Endothelial cell of umbilical vein (primary cell): Measurements from ENCODE around the gene CACNA1C. TPM values are rescaled to one million over a fixed set of nuclear protein-coding genes. Genes with fewer than 3 reads are reported as not detected.

Source experiments
- BruUV-seq: library from RNA; stranded (reverse); fragments of 400-500 nt; replicated peaks from 2 replicates; lab custom pipeline; 2021; lab: Mats Ljungman, UMichigan
- CTCF ChIA-PET: fragments of 300-600, 350-600 bp; sonication (Branson Sonifier 250); formaldehyde crosslinking; loops from one replicate; lab custom pipeline; 2021; ENCODE audit warnings: antibody characterized with exemption, inconsistent platforms; lab: Charles Lee
- POLR2A ChIA-PET: fragments of 300-600, 350-600 bp; sonication (Branson Sonifier 250); formaldehyde crosslinking; loops from one replicate; lab custom pipeline; 2021; ENCODE audit warnings: antibody characterized with exemption, inconsistent platforms; lab: Charles Lee
- DNase-seq: peaks from one replicate; pipeline ENCODE4 v3.0.0-alpha.2; 2011; ENCODE audit warnings: low read depth, low spot score
- FAIRE-seq: peaks from 2 replicates; lab custom pipeline; 2011; peaks lifted over from hg19 to GRCh38; lab: Jason Lieb, UNC
- H2AFZ ChIP-seq: 2 replicates; pipeline ENCODE4 v1.6.0; 2012; ENCODE audit warnings: low read depth, low read length, control low read depth, inconsistent platforms
- H3K27ac ChIP-seq: 2 replicates; pipeline ENCODE4 v1.5.1; 2011; ENCODE audit warnings: low read depth, mild to moderate bottlenecking, control low read depth, low read length, moderate library complexity; ENCODE audit not compliant: insufficient read depth
- H3K27me3 ChIP-seq, 2 experiments: 2 replicates each; pipeline versions ENCODE4 v1.6.0 to v1.6.1; 2011; ENCODE audit warnings: low read length in 2 of 2, mixed read lengths in 1 of 2; ENCODE audit not compliant: control insufficient read depth in 2 of 2, insufficient read depth in 2 of 2
- H3K36me3 ChIP-seq, 2 experiments: 2 replicates in 1 of 2; 3 replicates in 1 of 2; pipeline ENCODE4 v1.5.1; 2011; ENCODE audit warnings: low read length in 2 of 2, mild to moderate bottlenecking in 1 of 2, moderate library complexity in 1 of 2; ENCODE audit not compliant: control insufficient read depth in 2 of 2, insufficient read depth in 2 of 2; ENCODE audit errors: extremely low read depth in 1 of 2
- H3K4me1 ChIP-seq: 3 replicates; pipeline ENCODE4 v1.5.1; 2011; ENCODE audit warnings: mild to moderate bottlenecking, low read length; ENCODE audit not compliant: control insufficient read depth, insufficient read depth; ENCODE audit errors: extremely low read depth
- H3K4me2 ChIP-seq: 2 replicates; pipeline ENCODE4 v1.6.1; 2011; ENCODE audit warnings: low read length, control low read depth, mixed read lengths; ENCODE audit not compliant: insufficient read depth
- H3K4me3 ChIP-seq, 3 experiments: fragments of 200-600 bp in 1 of 3; sonication (generic), shearing (Covaris generic) in 1 of 3; replicated peaks in 1 of 3; 2 replicates each; pipeline ENCODE4 v1.5.1; 2011 to 2016; ENCODE audit warnings: control low read depth in 3 of 3, low read length in 3 of 3, mild to moderate bottlenecking in 2 of 3, inconsistent platforms in 1 of 3, low read depth in 1 of 3, moderate library complexity in 1 of 3; ENCODE audit not compliant: insufficient read depth in 1 of 3
- H3K79me2 ChIP-seq: 2 replicates; pipeline ENCODE4 v1.6.0; 2012; ENCODE audit warnings: low read length, inconsistent platforms; ENCODE audit not compliant: control insufficient read depth, insufficient read depth
- H3K9ac ChIP-seq: replicated peaks from 2 replicates; pipeline ENCODE3; 2011; ENCODE audit warnings: low read length, control low read depth; ENCODE audit not compliant: insufficient read depth; ENCODE audit errors: extremely low read depth
- H3K9me1 ChIP-seq: replicated peaks from 3 replicates; pipeline ENCODE4 v1.6.0; 2011; ENCODE audit warnings: mild to moderate bottlenecking, low read length; ENCODE audit not compliant: control insufficient read depth, insufficient read depth; ENCODE audit errors: extremely low read depth
- H3K9me3 ChIP-seq: replicated peaks from 2 replicates; pipeline ENCODE4 v1.5.1; 2012; ENCODE audit warnings: low read length, inconsistent platforms; ENCODE audit not compliant: control insufficient read depth, insufficient read depth
- H4K20me1 ChIP-seq: replicated peaks from 2 replicates; pipeline ENCODE3; 2011; ENCODE audit warnings: mild to moderate bottlenecking, low read length; ENCODE audit not compliant: control insufficient read depth, insufficient read depth; ENCODE audit errors: extremely low read depth
- EZH2 ChIP-seq: IDR thresholded peaks from 2 replicates; pipeline ENCODE4 v1.6.1; 2012; ENCODE audit warnings: borderline replicate concordance, low read depth, mild to moderate bottlenecking, moderate library complexity, low read length, inconsistent platforms; ENCODE audit not compliant: severe bottlenecking
- FOS ChIP-seq: IDR thresholded peaks from 2 replicates; pipeline ENCODE4 v1.6.1; 2011; ENCODE audit warnings: mild to moderate bottlenecking, low read length, moderate library complexity, borderline replicate concordance; ENCODE audit not compliant: insufficient read depth
- GATA2 ChIP-seq: IDR thresholded peaks from 2 replicates; pipeline ENCODE4 v1.7.0; 2011; ENCODE audit warnings: low read depth, mild to moderate bottlenecking, moderate library complexity, mixed read lengths, low read length; ENCODE audit not compliant: insufficient read length, insufficient read depth
- JUN ChIP-seq: IDR thresholded peaks from 2 replicates; pipeline ENCODE4 v1.6.1; 2011; ENCODE audit warnings: borderline replicate concordance, low read depth; ENCODE audit not compliant: insufficient read length, insufficient read depth
- MAX ChIP-seq: IDR thresholded peaks from 2 replicates; pipeline ENCODE4 v1.6.1; 2011; ENCODE audit not compliant: insufficient read depth, insufficient read length
- MYC ChIP-seq: IDR thresholded peaks from one replicate; pipeline ENCODE4 v1.6.1; 2011; ENCODE audit warnings: mild to moderate bottlenecking, low read depth, low read length
- POLR2A ChIP-seq: IDR thresholded peaks from 2 replicates; pipeline ENCODE4 v1.6.1; 2012; ENCODE audit warnings: low read depth, mild to moderate bottlenecking, control low read depth, low read length
- POLR2AphosphoS5 ChIP-seq: IDR thresholded peaks from 2 replicates; pipeline ENCODE4 v1.6.1; 2012; ENCODE audit warnings: low read depth, mild to moderate bottlenecking, control low read depth, low read length, moderate library complexity; ENCODE audit not compliant: insufficient read depth
- dilution Hi-C: fragments of 300-500 bp; cut with MboI; formaldehyde crosslinking; loops from one replicate; pipeline ENCODE4 v1.15.0; 2019; ENCODE audit warnings: low sequenced_read_pairs; ENCODE audit not compliant: extremely low pct_ligation_motif_present
- intact Hi-C: fragments of 100-400 bp; cut with micrococcal nuclease; formaldehyde crosslinking; loops from one replicate; pipeline ENCODE4 v1.10.0; 2022
- polyA plus RNA-seq, 4 experiments: library from polyadenylated mRNA; depleted of rRNA in 3 of 4; stranded (reverse) in 3 of 4; unstranded in 1 of 4; fragments of >200 nt; gene quantifications; 2 replicates each; pipeline versions ENCODE4 v1.2.1 to v1.2.3, GENCODE V29; 2011 to 2012; ENCODE audit warnings: missing spikeins in 1 of 4
- total RNA-seq: library from RNA; stranded (reverse); gene quantifications from 2 replicates; pipeline ENCODE4 v1.2.3, GENCODE V29; 2021
- TF ChIP-seq, protein P1 (sequence below), 2 donors: IDR thresholded peaks; 1 replicate in 1 of 2; 2 replicates in 1 of 2; pipeline ENCODE4 v1.5.1; 2011; ENCODE audit warnings: low read length in 2 of 2, mild to moderate bottlenecking in 2 of 2, moderate library complexity in 2 of 2, control low read depth in 1 of 2, inconsistent platforms in 1 of 2, low read depth in 1 of 2; ENCODE audit not compliant: insufficient read depth in 1 of 2; ENCODE audit errors: extremely low read depth in 1 of 2

CACNA1C gene
- total and polyA plus RNA-seq, 2 donors (not counting 3 experiments of a cell fraction or from before 2014, with no cell fraction given) = not detected

DNA sequence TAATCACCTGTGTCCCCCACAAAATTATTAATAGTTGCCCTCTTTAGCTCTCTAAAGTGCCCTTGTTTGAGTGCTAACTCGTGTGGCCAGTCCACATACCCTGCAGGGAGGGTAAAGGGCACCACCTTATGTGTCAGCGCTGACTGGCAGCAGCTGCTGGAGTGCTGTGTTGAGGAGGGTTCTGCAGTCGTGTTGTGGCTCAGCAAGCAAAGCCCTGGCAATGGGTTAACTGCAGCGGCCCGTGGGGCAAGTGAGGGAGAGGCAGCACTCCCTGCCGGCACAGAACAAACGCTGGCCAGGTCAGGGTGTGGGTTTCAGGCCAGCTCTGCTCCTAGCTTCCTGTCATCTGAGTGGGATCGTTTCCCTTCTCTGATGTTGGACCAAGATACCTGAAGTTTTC lies 369.8 kb downstream of the CACNA1C start:
- no peak for FAIRE-seq
- no TSS peak for BruUV-seq
- H3K9ac ChIP-seq = no peak overlapping the region
- intact Hi-C loops (no loop called here), dilution Hi-C loops (no loop called here)
- H3K9me3 ChIP-seq = no peaks in the 10 kb centered on the region
- no peak overlapping the region for H3K4me3 ChIP-seq
- no peaks in the 10 kb centered on the region for H3K27me3 ChIP-seq
- ChIA-PET POLR2A (no interaction called here), CTCF (no interaction called here)
- no peaks in the 10 kb centered on the region for H3K79me2 ChIP-seq
- DNase-seq = no peak
- no peak overlapping the region for H3K4me2 ChIP-seq
- H2AFZ ChIP-seq = no peak overlapping the region
- no peak overlapping the region for H3K27ac ChIP-seq
- no peaks in the 10 kb centered on the region for H4K20me1 ChIP-seq
- no peaks in the 10 kb centered on the region for H3K9me1 ChIP-seq
- TF ChIP-seq, protein P1, sequence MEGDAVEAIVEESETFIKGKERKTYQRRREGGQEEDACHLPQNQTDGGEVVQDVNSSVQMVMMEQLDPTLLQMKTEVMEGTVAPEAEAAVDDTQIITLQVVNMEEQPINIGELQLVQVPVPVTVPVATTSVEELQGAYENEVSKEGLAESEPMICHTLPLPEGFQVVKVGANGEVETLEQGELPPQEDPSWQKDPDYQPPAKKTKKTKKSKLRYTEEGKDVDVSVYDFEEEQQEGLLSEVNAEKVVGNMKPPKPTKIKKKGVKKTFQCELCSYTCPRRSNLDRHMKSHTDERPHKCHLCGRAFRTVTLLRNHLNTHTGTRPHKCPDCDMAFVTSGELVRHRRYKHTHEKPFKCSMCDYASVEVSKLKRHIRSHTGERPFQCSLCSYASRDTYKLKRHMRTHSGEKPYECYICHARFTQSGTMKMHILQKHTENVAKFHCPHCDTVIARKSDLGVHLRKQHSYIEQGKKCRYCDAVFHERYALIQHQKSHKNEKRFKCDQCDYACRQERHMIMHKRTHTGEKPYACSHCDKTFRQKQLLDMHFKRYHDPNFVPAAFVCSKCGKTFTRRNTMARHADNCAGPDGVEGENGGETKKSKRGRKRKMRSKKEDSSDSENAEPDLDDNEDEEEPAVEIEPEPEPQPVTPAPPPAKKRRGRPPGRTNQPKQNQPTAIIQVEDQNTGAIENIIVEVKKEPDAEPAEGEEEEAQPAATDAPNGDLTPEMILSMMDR (IDR thresholded peaks at IDR 0.05; ENCODE audit: extremely low read depth in 1 of 2, insufficient read depth in 1 of 2, low read depth in 1 of 2, low read length in 2 of 2) = no peak
- TF ChIP-seq GATA2 (no peak), EZH2 (no peak), MYC (no peak), POLR2A (no peak), JUN (no peak), FOS (no peak), MAX (no peak), POLR2AphosphoS5 (no peak)
- no peaks in the 10 kb centered on the region for H3K4me1 ChIP-seq
- no peaks in the 10 kb centered on the region for H3K36me3 ChIP-seq
